ENCODE measurements around the gene HOXB6.

HOXB6 gene

DNA sequence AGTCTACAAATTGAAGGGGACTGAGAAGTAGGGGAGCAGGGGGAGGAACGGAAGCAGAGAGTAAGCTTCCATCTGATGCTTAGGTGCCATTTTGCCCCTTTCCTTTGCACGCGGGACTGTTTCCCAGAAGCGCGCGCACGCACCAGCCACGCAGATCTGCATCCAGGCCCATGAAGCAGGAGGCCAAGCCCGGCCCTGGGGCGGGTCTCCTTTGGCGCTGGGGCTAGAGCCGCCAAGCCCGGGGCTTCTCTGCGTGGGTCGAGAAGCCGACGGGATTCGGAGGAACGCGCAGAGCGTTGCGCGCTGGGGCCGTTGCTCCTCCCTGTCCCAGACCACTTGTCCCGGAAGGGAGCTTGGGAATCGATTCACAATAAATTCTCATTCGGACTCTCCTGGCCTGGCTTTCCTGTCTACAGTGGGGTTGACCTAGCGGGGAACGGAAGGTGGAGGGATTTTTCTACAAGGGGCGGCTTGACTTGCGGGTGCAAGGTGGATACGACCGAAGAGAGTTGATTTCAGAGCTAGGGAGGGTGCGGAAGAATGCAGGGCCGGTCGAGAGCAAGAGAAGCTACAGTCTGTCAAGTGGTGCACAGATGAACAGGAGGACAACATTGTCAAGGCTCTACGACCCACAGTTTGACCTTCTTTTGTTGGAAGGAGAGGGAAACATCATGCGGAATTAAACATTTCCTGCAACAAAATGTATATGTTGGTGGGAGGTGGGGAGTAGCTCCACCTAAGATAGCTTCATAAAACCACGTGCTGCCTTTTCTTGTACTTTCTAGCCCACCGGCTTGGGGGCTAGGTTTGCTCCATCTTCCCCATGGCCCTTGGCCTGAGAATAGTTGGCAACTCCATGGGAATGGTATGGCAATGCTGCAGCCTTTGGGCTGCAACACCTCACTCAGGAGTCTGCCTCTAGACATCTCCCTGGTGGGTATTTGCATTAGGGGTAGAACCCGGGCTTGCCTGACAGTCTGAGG is 16.9 kb upstream of the HOXB6 start:
- no peak for DNase-seq

DNA sequence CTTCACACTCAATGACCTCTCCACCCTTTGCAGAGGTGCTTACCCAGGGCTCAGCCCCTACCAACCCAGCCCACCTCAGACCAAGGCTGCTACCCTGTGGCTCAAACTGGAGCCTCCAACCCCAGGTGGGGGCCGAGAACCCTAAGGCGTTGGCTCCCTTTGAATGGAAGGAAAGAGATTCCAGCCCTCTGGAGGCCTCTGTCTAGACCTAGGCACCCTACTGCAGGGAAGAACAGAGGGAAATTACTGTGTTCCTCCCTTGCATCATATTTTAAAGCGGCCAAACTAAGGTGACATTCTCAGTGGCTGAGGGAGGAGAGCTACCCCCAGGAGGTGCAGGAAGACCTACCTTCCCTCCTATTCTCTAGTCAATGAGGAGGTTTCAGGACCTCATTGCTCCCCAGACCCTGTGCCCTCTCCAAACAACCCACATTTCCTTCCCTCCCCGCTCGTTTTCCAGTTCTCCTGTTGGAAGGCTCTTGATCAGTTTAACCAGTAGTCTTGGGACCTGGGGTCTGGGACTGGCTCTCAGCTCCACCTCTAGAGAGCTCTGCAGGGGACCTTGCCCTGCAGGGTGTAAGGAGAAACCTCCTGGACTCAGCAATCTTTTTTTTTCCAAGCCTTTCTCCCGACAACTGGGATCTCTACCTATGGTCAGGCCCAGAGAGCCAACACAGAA is 15.8 kb upstream of the HOXB6 start:
- DNase-seq: no peak

GRCh38 chr17:48619826-48620449 is 15.2 kb upstream of the HOXB6 start:
- DNase-seq: no peak

DNA sequence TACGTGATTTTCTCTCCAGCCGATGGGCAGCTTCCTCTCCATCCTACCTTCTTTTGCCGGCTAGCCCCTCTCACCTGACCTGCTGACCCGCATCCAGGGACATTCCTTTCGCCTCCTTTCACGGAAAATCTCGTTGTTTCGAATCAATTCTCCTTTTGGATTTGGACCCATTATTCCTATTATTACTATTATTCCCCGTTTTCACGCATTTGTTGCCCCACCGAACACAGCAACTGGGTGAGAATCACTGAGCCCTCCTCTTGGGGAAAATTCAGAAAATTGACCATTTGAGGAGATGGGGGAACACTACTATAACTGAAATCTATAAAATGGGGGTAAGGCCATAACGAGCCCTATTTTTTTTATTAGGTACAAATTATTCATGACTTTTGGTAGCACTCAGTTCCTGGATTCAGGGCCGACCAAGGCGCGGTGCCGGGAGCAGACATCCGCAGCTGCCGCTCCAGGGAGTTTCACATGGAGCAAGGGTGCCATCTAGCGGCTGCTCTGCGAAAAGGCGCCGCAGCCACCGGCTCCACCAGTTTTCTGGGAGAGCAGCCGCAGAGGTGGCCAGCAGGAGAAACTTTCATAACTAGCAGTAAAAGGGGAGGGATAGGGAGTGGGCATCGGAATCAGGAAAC is 13.6 kb upstream of the HOXB6 start:
- DNase-seq: peak; percentile 74

GRCh38 chr17:48617471-48618255 is 12.9 kb upstream of the HOXB6 start:
- DNase-seq: no peak

GRCh38 chr17:48616717-48617470 is 12.1 kb upstream of the HOXB6 start:
- no peak for DNase-seq

DNA sequence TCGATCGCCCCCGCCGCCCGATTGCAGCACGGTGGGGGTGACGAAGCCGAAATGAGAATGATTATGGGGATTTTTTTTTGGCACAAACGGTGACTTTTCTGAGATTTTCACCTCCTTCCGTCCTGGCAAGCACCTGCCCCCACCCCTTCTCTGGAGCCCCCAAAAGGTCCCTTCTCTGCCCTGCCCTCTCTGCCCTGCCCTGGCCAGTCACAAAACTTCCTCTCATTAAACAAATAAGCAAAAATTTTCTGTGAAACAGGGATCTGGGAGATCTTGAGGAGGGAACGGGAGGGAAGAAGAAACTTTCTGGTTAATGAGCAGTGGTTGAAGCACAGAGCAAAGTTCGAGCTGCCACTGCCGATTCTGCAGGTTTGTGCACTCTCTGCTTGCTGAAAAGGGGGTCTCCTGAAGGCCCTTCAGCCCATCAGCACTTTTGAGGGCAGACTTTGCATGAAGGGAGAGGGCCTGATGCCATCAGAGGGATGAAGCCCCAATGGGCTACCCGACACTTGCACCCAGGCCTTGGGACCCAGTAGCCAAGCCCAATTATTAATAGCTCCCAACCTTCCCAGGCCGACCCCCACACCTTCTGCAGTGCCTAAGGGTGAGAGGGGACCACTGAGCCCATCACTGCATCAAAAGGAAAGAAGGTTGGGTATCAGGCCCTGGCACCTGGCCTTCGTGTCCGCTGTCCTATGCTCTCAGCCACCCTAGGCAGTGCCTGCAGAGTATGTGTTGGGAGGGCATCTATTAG is 11.4 kb upstream of the HOXB6 start:
- DNase-seq: no peak

GRCh38 chr17:48615047-48615962 is 10.5 kb upstream of the HOXB6 start, which contains the start of gene HOXB8:
Gene HOXB8, minus strand, starts transcription at chr17:48615292. Its CDS starts 588 bp downstream, at chr17:48614704.
- no peak for DNase-seq

GRCh38 chr17:48613862-48614694 is 9.3 kb upstream of the HOXB6 start:
- DNase-seq: no peak

DNA sequence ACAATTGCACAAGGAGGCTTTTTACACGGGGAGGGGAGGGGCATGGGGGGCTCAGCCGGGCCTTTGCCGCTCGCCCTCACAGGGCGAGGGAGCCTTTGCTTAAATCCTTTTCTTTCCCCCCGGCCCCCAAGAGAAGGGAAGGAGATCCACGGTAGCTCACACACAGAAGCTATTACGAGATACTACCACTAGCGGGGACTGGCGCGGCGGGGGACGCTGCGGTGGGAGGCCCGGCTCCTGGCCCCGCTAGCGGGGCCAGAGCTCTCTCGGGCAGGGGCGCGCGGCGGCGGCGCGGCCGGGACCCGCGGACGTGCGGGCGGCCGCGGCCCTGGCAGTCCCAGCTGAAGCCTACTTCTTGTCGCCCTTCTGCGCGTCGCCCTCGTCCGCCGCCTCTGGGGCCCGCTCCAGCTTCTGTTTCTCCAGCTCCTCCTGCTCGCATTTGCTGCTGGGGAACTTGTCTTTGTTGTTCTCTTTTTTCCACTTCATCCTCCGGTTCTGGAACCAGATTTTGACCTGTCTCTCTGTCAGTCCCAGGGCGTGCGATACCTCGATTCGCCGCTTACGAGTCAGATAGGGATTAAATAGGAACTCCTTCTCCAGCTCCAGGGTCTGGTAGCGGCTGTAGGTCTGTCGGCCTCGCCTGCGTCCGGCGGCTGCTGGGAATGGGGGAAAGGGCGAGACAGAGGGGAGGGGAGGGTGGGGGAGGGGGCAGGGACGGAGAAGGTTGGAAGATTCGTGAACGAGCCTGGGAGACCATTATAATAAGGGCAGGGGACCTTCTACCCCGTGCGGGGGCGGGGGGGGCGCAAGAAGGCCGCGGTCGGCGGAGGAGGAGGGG is 8.3 kb upstream of the HOXB6 start:
- DNase-seq: peak; percentile 26

GRCh38 chr17:48612456-48612853 is 7.7 kb upstream of the HOXB6 start:
- no peak for DNase-seq

DNA sequence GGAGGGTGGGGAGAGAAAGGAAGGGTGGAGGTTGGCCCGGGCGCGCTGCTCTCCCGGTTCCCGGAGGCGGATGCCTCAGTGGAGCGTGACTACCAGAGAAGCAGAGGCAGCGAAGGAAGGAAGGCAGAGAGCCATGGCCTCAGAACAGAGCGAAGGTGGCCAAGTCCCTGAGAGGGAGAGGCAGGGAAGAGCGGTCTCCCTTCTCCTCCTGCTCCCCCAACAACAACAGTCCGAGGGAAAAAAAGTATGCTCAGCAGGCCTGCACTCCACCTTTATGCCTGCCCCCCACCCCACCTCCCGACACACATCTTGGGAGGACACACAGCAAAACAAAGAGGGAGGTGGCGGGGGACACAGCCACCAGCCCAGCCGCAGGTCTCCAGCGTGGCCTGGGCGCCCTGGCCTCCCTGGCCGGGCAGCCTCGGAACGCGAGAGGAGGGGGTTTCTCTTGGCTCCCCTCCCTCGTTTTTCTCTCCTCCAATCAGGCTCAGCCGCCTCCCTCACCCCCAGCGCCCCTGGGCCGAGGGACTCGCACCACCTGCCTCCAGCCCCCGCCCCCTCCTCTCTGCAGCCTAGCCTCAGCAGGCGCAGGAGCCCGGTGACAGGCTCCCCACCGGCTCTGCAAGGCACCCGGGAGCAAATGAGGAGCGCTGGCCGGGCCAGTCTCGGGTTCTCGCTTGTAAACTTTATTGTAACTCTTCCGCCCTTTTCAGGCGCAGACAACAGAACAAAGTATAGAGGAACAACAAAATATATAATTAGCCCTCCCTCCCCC is 7.1 kb upstream of the HOXB6 start:
- DNase-seq: no peak

GRCh38 chr17:48611213-48611612 is 6.4 kb upstream of the HOXB6 start:
- no peak for DNase-seq

DNA sequence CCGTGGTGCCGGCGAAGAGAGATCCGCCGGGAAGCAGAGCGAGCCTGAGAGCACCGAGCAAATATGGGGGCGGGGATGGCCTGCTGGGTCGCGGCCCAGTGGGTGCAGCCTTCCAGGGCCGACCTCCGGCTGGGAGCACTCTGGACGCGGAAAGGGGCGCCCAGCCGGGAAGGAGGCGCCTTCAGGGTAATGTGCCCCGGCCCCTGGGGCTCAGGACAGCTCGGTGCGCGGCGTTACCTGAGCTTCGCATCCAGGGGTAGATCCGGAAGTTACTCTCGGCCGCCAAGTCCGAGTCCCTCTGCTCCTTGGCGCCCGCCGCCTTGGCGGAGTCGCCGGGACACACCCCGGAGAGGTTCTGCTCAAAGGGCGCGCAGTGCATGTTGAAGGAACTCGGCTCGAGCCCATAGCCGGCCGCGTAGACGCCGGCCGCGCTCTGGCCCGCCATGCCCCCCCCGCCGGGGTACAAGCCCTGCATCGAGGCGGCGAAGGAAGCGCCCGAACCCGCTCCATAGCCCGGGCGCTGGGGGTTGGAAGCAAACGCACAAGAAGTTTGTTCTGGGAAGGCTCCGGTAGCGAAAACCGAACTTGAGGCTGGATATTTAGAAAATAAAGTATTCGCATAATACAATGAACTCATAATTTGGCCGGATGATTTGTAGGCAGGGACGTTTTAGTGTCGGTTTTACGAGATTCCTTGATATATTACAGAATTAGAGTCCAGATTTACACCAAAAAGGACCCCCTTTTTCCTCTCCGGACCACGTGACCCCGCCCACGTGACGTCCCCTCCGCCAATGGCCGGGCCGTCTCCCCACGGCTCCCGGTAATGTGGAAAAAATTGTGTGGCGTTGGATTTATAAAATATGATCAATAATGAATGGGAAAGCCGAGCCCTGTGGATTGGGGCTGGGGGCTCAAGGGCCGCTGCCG is 5.8 kb upstream of the HOXB6 start, which contains the start of gene HOXB7:
Gene HOXB7, minus strand, starts transcription at position 736 of the 930 bp plus-strand sequence. Its CDS starts 99 bp downstream, at position 637.
- DNase-seq: peak; percentile 31

DNA sequence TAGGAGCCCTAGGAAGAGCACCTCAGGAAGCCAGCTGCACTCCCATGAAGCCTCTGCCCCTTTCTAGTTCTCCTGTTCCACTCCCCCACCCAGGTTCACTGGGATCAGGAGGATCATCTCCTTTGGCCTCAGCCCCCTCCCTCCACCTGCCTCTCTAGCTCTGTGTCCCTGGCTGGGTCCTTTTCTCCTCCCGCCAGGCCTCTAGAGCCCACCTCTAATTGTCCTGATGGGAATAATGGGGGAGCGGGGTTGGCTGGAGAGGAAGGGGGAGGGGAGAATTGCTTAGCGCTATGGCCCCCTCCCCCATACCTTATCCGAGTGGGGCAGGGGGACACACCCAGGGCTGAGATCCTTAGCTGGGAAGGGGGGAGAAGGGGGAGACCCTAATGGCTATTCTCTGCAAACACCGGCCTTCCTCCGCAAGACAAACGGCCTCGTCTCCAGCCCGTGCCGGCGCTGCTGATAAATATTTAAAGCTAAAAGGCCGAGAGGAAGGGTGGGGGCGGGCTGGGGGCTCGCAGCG is 5.0 kb upstream of the HOXB6 start:
- no peak for DNase-seq

Measured in CD4-positive, alpha-beta T cell treated with Interferon gamma for 1 hour (primary cell).